Chondrocyte (in vitro differentiated cells): Measurements from ENCODE around the gene TEDC1. TPM values are rescaled to one million over a fixed set of nuclear protein-coding genes. Genes with fewer than 3 reads are reported as not detected.

Source experiments
- DNase-seq: peaks from one replicate; pipeline ENCODE4 v3.0.0; 2021; ENCODE audit warnings: mixed read lengths, low spot score
- H3K27ac Mint-ChIP-seq: one replicate; pipeline ENCODE4 v1.8.0; 2021; ENCODE audit warnings: mild to moderate bottlenecking, moderate library complexity, mixed read lengths; ENCODE audit not compliant: unreplicated experiment
- H3K27me3 Mint-ChIP-seq: 2 replicates; pipeline ENCODE4 v1.8.0; 2021; ENCODE audit warnings: low read depth, mixed read lengths
- H3K36me3 Mint-ChIP-seq: 2 replicates; pipeline ENCODE4 v1.8.0; 2021; ENCODE audit warnings: low read depth, mixed read lengths
- H3K4me1 Mint-ChIP-seq: 2 replicates; pipeline ENCODE4 v1.8.0; 2021; ENCODE audit warnings: low read depth, mild to moderate bottlenecking, mixed read lengths
- H3K4me3 Mint-ChIP-seq: one replicate; pipeline ENCODE4 v1.8.0; 2021; ENCODE audit warnings: mild to moderate bottlenecking, moderate library complexity, mixed read lengths; ENCODE audit not compliant: unreplicated experiment
- H3K9me3 Mint-ChIP-seq: 2 replicates; pipeline ENCODE4 v1.8.0; 2021; ENCODE audit warnings: low read depth, mixed read lengths
- CTCF ChIP-seq: fragments of 200-600 bp; sonication (generic); IDR thresholded peaks from 2 replicates; pipeline ENCODE4 v1.5.0; 2021; ENCODE audit warnings: antibody characterized with exemption, mild to moderate bottlenecking, moderate library complexity
- total RNA-seq: library from RNA; stranded (reverse); gene quantifications from 3 replicates; pipeline ENCODE4 v1.2.1, GENCODE V29; 2021

TEDC1 gene
- total RNA-seq, 1 donor from 2014 or later, result 12.9 TPM

- Mint-ChIP-seq H3K4me3 (no peak overlapping the region), H3K27me3 (no peaks in the 10 kb centered on the region), H3K27ac (no peak overlapping the region), H3K9me3 (no peaks in the 10 kb centered on the region), H3K36me3 (peaks cover 4% of the 10 kb centered on the region), H3K4me1 (peaks cover 8% of the 10 kb centered on the region)
- no peak for TF ChIP-seq CTCF
- DNase-seq, result no peak
Observed at GRCh38 chr14:105466531-105467248, 24.4 kb upstream of the TEDC1 start.

GRCh38 chr14:105467249-105467941 is 23.7 kb upstream of the TEDC1 start:
- TF ChIP-seq CTCF, result no peak
- peaks cover 4% of the 10 kb centered on the region for H3K36me3 Mint-ChIP-seq
- H3K27ac Mint-ChIP-seq, result no peak overlapping the region
- no peak overlapping the region for H3K4me3 Mint-ChIP-seq
- no peaks in the 10 kb centered on the region for H3K27me3 Mint-ChIP-seq
- DNase-seq, result no peak
- H3K9me3 Mint-ChIP-seq, result no peaks in the 10 kb centered on the region
- peaks cover 13% of the 10 kb centered on the region for H3K4me1 Mint-ChIP-seq

- peaks cover 18% of the 10 kb centered on the region for H3K4me1 Mint-ChIP-seq
- no peaks in the 10 kb centered on the region for H3K27me3 Mint-ChIP-seq
- H3K36me3 Mint-ChIP-seq, result peaks cover 2% of the 10 kb centered on the region
- TF ChIP-seq CTCF, result no peak
- H3K4me3 Mint-ChIP-seq, result no peak overlapping the region
- H3K9me3 Mint-ChIP-seq, result no peaks in the 10 kb centered on the region
- no peak overlapping the region for H3K27ac Mint-ChIP-seq
- DNase-seq, result no peak
Observed at GRCh38 chr14:105467942-105468471, 23.0 kb upstream of the TEDC1 start.

GRCh38 chr14:105468621-105469241 is 22.3 kb upstream of the TEDC1 start:
- Mint-ChIP-seq H3K4me1 (peaks cover 24% of the 10 kb centered on the region), H3K4me3 (no peak overlapping the region), H3K36me3 (peaks cover 1% of the 10 kb centered on the region), H3K27ac (no peak overlapping the region), H3K27me3 (no peaks in the 10 kb centered on the region), H3K9me3 (no peaks in the 10 kb centered on the region)
- no peak for DNase-seq
- no peak for TF ChIP-seq CTCF
